Breast epithelium (tissue), 4 donors: ENCODE data around the gene SLC35B4. TPM values are rescaled to one million over a fixed set of nuclear protein-coding genes. Genes with fewer than 3 reads are reported as not detected.

ENCODE experiments used
- DNase-seq, 2 donors: peaks; one replicate each; pipeline ENCODE4 v3.0.0-alpha.2; 2019; ENCODE audit warnings: low spot score in 2 of 2
- H3K27ac ChIP-seq, 2 donors: fragments of 200-600 bp; sonication (generic) in 1 of 2; one replicate each; pipeline ENCODE4 v1.5.1; 2016 to 2019; ENCODE audit warnings: mild to moderate bottlenecking in 1 of 2
- H3K27me3 ChIP-seq, 2 donors: fragments of 200-600 bp; sonication (generic) in 1 of 2; one replicate each; pipeline versions ENCODE4 v1.5.1 to v1.6.0; 2017 to 2019; ENCODE audit warnings: control low read depth in 1 of 2, mild to moderate bottlenecking in 1 of 2
- H3K36me3 ChIP-seq: fragments of 200-600 bp; one replicate; pipeline ENCODE4 v1.5.1; 2019
- H3K4me1 ChIP-seq, 2 donors: fragments of 200-600 bp; sonication (generic); one replicate each; pipeline ENCODE4 v1.5.1; 2016 to 2019; ENCODE audit warnings: control low read depth in 1 of 2
- H3K4me3 ChIP-seq, 3 donors: fragments of 200-600 bp; sonication (generic); 1 replicate in 2 of 3; 2 replicates in 1 of 3; pipeline ENCODE4 v1.5.1; 2016 to 2019; ENCODE audit warnings: mild to moderate bottlenecking in 3 of 3, moderate library complexity in 2 of 3
- H3K9me3 ChIP-seq, 2 donors: fragments of 200-600 bp; sonication (generic) in 1 of 2; one replicate each; pipeline ENCODE4 v1.5.1; 2016 to 2019; ENCODE audit warnings: control low read depth in 1 of 2
- POLR2A ChIP-seq: fragments of 450-650 bp; IDR thresholded peaks from one replicate; pipeline ENCODE4 v1.6.1; 2016; ENCODE audit warnings: antibody characterized with exemption, mild to moderate bottlenecking, moderate library complexity
- POLR2AphosphoS5 ChIP-seq, 3 donors: sonication (generic); formaldehyde crosslinking; IDR thresholded peaks; one replicate each; pipeline ENCODE4 v1.6.1; 2017; ENCODE audit warnings: antibody characterized with exemption in 3 of 3
- intact Hi-C: fragments of 100-400 bp; cut with DNase I; formaldehyde crosslinking; loops from one replicate; pipeline ENCODE4 v1.15.1; 2023; ENCODE audit warnings: low total_unique reads
- total RNA-seq, 3 donors: library from RNA; depleted of rRNA; stranded (reverse); fragments of >200 nt; gene quantifications; one replicate each; pipeline ENCODE4 v1.1.0, GENCODE V29; 2016
- TF ChIP-seq, protein P1 (sequence below), 3 donors: fragments of 450-650 bp; IDR thresholded peaks; one replicate each; pipeline ENCODE4 v1.5.1; 2016 to 2017; ENCODE audit warnings: antibody characterized with exemption in 3 of 3, mild to moderate bottlenecking in 3 of 3, moderate library complexity in 3 of 3

Gene SLC35B4
- total RNA-seq, 3 donors from 2014 or later = 7.3 to 13.8 (median 8.5) TPM

GRCh38 chr7:134279336-134279735 lies 37.4 kb downstream of the SLC35B4 start:
- H3K27ac ChIP-seq = no peak overlapping the region
- no peaks in the 10 kb centered on the region for H3K36me3 ChIP-seq
- intact Hi-C loops = no loop called here
- H3K4me1 ChIP-seq = no peaks in the 10 kb centered on the region
- TF ChIP-seq POLR2A (no peak), POLR2AphosphoS5 (IDR thresholded peaks at IDR 0.05) (no peak)
- TF ChIP-seq, protein P1, sequence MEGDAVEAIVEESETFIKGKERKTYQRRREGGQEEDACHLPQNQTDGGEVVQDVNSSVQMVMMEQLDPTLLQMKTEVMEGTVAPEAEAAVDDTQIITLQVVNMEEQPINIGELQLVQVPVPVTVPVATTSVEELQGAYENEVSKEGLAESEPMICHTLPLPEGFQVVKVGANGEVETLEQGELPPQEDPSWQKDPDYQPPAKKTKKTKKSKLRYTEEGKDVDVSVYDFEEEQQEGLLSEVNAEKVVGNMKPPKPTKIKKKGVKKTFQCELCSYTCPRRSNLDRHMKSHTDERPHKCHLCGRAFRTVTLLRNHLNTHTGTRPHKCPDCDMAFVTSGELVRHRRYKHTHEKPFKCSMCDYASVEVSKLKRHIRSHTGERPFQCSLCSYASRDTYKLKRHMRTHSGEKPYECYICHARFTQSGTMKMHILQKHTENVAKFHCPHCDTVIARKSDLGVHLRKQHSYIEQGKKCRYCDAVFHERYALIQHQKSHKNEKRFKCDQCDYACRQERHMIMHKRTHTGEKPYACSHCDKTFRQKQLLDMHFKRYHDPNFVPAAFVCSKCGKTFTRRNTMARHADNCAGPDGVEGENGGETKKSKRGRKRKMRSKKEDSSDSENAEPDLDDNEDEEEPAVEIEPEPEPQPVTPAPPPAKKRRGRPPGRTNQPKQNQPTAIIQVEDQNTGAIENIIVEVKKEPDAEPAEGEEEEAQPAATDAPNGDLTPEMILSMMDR (IDR thresholded peaks at IDR 0.05) = no peak
- H3K4me3 ChIP-seq = no peak overlapping the region
- no peaks in the 10 kb centered on the region for H3K27me3 ChIP-seq
- no peaks in the 10 kb centered on the region for H3K9me3 ChIP-seq
- DNase-seq = no peak

GRCh38 chr7:134278502-134279153 lies 38.1 kb downstream of the SLC35B4 start:
- no peaks in the 10 kb centered on the region for H3K27me3 ChIP-seq
- intact Hi-C loops = no loop called here
- H3K36me3 ChIP-seq = no peaks in the 10 kb centered on the region
- H3K4me3 ChIP-seq = no peak overlapping the region
- no peak overlapping the region for H3K27ac ChIP-seq
- DNase-seq = no peak
- H3K9me3 ChIP-seq = no peaks in the 10 kb centered on the region
- TF ChIP-seq, protein P1 (IDR thresholded peaks at IDR 0.05) = no peak
- no peak for TF ChIP-seq POLR2AphosphoS5 (IDR thresholded peaks at IDR 0.05)
- no peak for TF ChIP-seq POLR2A
- no peaks in the 10 kb centered on the region for H3K4me1 ChIP-seq

DNA sequence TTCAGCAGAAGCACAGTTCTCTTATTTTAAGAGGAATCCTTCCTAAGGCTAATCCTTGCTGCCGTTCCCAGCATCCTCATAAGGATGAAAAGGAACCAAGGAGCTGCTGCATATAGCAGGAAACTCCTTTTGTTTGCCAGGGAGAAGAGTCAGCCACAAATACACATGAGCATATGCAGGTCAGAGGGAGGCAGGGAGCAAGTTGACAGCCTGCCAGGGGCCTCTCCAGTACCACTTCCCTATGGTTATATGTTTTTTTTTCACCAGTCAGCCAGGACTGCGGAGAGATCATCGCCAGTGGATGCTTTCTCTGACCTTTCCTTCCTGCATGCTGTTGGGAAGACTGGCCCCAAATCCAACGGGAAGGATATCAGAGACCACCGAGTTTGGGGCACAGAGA lies 39.8 kb downstream of the SLC35B4 start:
- no peak for DNase-seq
- no peak for TF ChIP-seq POLR2AphosphoS5 (IDR thresholded peaks at IDR 0.05)
- no peak for TF ChIP-seq POLR2A
- TF ChIP-seq, protein P1 (IDR thresholded peaks at IDR 0.05) = no peak
- Histone ChIP-seq H3K27ac (no peak overlapping the region), H3K36me3 (no peaks in the 10 kb centered on the region), H3K27me3 (no peaks in the 10 kb centered on the region), H3K4me3 (no peak overlapping the region), H3K4me1 (no peaks in the 10 kb centered on the region), H3K9me3 (no peaks in the 10 kb centered on the region)
- intact Hi-C loops = no loop called here

- intact Hi-C loops = no loop called here
- Histone ChIP-seq H3K27me3 (no peaks in the 10 kb centered on the region), H3K36me3 (no peaks in the 10 kb centered on the region), H3K9me3 (no peaks in the 10 kb centered on the region), H3K4me3 (no peak overlapping the region), H3K4me1 (no peaks in the 10 kb centered on the region), H3K27ac (no peak overlapping the region)
- DNase-seq = no peak
- TF ChIP-seq POLR2AphosphoS5 (IDR thresholded peaks at IDR 0.05) = no peak
- no peak for TF ChIP-seq POLR2A
- TF ChIP-seq, protein P1 (IDR thresholded peaks at IDR 0.05) = no peak
These were observed 54.4 kb downstream of the SLC35B4 start for GRCh38 chr7:134262322-134262721.

DNA sequence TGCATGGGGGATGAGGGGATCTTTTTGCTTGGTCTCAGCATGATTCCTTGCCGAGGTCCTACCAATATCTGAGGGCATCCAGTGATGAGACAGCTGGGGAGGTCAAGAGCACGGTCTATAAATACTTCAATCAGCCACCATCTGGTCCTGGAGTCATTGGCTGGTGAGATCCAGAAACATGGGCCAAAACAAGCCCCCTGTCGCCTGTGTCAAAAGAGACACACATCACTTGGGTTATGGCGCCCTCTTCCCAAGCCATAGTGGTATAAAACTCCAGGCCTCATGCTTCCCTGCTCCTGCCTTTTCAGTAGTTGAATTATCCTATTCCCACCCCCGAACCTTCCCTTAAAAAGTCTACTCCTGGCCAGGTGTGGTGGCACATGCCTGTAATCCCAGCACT lies 60.9 kb downstream of the SLC35B4 start:
- Histone ChIP-seq H3K4me3 (no peak overlapping the region), H3K27ac (no peak overlapping the region), H3K4me1 (no peaks in the 10 kb centered on the region), H3K36me3 (no peaks in the 10 kb centered on the region), H3K9me3 (no peaks in the 10 kb centered on the region), H3K27me3 (no peaks in the 10 kb centered on the region)
- DNase-seq = no peak
- intact Hi-C loops = no loop called here
- TF ChIP-seq, protein P1 (IDR thresholded peaks at IDR 0.05) = no peak
- TF ChIP-seq POLR2AphosphoS5 (IDR thresholded peaks at IDR 0.05) = no peak
- no peak for TF ChIP-seq POLR2A
